Activated CD8-positive, alpha-beta memory T cell treated with anti-CD3 and anti-CD28 coated beads for 48 hours (primary cell): ENCODE data around the gene LMO7.
A peak's percentile ranks its signal among the peaks of the same experiment; 100 is the strongest.

Experiments
- DNase-seq, 3 experiments: peaks; one replicate each; pipeline ENCODE4 v3.0.0-alpha.2; 2020; ENCODE audit warnings: low read depth in 2 of 3, low spot score in 2 of 3

The LMO7 gene

DNA sequence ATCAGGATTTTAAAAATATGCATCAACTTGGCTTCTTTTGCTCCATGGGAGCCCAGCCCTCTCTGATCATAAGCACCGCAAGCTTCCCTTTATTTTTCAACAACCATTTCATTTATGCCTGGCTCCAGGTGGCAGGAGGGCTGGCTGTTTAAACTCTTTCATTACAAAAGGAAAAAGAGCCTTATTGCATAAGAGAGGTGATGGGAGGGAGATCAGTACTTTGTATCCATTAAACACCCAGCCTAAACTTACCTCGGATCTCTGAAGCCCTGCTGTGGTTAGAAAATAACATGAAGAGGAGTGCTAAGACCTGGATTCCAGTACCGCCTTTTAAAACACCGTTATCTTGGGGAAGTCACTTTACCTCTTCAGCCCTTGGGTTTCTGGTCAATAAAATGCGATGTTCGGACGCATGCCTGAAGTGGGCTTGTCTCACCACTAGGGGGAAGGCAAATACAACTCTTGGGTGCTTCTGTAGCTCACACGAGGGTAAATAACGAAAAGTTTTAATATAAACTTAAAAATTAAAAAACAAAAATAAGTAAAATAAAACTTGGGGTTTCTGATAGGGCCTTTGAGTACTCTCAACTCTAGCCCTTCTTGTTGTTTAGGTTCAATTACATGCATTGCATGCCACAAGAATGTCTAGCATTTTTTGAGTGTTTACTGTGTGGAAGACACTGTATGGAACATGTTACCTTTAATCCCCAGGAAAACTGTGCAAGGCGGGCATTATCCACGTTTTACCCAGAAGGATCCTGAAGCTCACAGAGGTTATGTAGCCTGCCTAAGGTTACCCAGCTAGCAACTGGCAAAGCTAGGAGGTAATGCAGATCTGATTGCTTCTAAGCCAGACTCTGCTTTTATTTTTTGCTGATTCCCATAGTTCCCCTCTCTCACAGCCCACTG is 240.3 kb downstream of the LMO7 start:
- peak in 2 of 3 experiments; percentile 3 to 11 for DNase-seq

DNA sequence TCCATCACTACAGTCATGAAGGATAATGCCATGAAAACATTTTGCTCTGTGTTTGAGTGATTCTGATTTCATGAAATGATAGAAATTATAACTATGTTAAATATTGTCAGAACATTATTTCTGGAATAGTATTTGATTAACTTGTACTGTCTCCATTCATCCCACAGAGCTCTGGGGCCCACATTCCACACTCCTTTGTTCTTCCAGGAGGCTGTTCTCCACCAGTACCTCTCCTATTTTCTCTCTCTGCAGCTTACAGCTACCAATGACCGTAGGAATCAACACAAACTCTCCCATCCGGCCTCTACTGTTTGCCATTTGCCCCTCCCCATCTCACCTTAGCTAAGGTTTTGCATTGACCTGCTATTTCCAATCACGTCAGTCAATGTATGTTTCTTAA is 240.9 kb downstream of the LMO7 start:
- DNase-seq = no peak

- DNase-seq = no peak
Observed at GRCh38 chr13:75879656-75880055, 243.5 kb downstream of the LMO7 start.

DNA sequence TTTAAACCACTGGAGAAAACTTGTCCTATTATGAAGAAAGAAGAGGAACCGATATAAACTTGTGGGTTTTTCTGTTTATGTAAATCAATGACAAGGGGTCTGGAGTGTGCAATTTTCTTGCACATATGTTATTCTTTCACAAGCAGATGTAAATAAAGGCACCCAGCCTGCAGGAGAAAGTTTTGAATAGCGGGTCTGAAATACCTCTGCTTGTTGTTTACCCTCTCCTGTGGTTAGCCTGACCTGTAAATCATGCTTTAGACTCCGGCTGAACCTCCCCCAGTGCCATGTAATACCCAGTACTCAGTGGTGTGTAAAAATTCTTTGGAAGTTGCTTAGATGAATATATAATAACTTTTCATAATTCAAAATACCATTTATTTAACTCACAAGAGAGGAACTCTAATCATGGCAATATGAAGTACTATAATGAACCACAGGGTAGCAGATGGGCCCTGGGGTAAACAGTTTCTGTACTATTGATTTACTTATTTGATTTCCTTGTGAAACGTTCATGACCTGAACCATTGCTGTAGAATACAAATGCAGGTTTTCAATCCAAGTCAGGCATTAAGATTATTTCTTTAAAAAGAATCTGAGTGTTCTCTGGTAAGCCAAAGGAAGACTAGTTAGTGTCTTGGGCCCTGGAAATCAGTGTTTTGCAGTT is 245.1 kb downstream of the LMO7 start:
- DNase-seq = no peak

DNA sequence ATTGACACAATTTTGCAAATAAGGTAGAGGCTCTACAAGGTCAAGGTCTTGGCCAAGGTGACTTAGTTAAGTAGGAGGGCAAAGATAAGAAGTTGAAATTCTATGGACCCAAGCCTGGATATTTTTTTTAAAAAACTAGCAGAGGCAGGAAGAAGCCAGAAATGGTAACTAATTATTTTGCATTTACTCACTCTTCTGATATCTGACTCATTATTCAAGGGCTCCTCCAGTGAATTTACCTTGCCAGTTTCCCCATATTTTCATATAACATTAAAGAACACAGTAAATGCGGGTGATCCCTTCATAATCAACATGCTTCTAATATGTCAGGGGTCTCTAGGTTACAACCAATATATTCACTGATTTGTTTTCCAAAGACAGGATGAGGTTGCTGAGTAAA is 246.1 kb downstream of the LMO7 start:
- no peak for DNase-seq

DNA sequence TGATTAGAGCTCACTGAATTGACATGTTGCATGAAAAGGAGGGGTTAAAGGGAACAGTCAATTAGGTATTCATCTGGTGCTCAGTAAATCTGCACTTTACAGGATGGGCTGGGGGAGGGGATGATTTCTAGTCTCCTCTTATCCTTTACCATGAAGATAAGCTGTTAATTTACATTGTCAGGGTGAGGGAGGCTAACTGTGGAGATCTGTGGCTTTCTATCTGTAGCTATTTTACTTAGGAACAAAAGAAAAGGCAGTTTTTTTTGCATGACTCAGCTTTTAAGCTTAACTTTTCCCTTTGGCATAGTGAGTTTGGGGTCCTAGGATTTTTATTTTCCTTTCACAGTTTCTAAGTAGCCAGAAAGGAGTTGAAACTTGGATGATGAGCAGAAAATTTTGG is 253.3 kb downstream of the LMO7 start:
- no peak for DNase-seq

GRCh38 chr13:75895168-75895567 is 259.0 kb downstream of the LMO7 start:
- DNase-seq = no peak

DNA sequence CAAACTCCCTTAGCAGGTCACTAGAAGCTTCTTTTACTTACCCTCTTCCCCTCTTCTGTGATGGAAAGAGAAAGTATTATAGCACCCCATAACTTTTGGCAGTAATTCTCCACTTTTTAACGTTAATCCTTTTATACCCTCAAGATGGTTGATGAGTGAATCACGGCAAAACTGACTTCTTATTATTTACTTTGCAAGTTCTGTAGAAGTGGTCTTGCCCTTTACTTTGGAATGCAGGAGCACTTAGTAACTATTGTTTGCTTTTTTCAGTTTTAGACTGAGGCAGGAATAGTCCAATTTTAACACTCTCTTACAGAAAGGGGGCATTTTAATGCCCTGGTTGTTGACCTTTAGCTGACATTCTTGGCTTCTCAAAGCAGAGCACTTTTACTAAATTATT is 260.1 kb downstream of the LMO7 start:
- no peak for DNase-seq

- no peak for DNase-seq
Observed at GRCh38 chr13:75897386-75897785, 261.3 kb downstream of the LMO7 start.

GRCh38 chr13:75901501-75901900 is 265.4 kb downstream of the LMO7 start:
- DNase-seq = no peak

GRCh38 chr13:75902166-75903104 is 266.3 kb downstream of the LMO7 start:
- DNase-seq = no peak

- no peak for DNase-seq
Observed at GRCh38 chr13:75904012-75904411, 267.9 kb downstream of the LMO7 start.

DNA sequence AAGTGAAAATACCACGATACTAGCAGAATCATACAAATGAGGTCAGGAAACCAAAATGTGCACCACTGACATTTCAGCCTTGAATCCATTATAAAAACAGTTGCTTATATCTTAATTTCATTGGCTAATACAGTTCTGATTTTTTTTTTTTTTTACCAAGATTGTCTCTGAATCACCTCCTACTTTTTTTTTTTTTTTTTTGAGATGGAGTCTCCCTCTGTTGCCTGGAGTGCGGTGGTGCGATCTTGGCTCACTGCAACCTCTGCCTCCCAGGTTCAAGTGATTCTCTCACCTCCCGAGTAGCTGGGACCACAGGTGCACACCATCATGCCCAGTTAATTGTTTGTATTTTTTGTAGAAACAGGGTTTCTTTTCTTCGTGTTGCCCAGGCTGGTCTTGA is 270.2 kb downstream of the LMO7 start:
- no peak for DNase-seq

GRCh38 chr13:75907044-75907443 is 270.9 kb downstream of the LMO7 start:
- no peak for DNase-seq

DNA sequence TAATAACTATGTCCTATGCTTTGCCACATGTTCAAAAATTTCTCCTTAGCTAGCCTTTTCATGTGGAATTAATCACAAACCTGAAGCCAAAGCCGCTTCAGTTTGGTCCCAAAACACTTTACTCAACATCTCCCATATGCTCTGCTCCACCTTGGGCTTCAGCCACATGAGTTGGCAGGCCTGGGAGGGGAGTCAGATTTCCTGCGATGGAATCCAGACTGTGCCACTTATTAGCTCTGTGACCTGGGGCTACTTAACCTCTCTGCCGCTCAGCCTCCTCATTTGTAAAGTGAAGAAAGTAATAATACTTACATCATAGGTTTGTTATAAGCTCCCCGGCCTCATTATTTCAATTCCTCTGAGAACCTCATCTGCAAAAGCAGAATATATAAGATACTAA is 272.0 kb downstream of the LMO7 start:
- no peak for DNase-seq
